ENCODE results near the gene RHOT2. TPM values are rescaled to one million over a fixed set of nuclear protein-coding genes. Genes with fewer than 3 reads are reported as not detected.

RHOT2 gene
- total RNA-seq, 1 donor from 2014 or later: 25.4 TPM

Other genes with a start within 250 kb of the RHOT2 start
- 21.1 and 36.3 TPM in 2 replicates for gene RAB11FIP3, start 242.5 kb upstream of the RHOT2 start, total RNA-seq
- gene CAPN15, start 140.4 kb upstream of the RHOT2 start, total RNA-seq: 15.5 and 20.2 TPM in 2 replicates
- gene PRR35, start 107.7 kb upstream of the RHOT2 start, total RNA-seq: not detected in 2 replicates
- 2.0 and 2.4 TPM in 2 replicates for gene NHLRC4, start 101.1 kb upstream of the RHOT2 start, total RNA-seq
- 14.2 and 20.2 TPM in 2 replicates for gene PIGQ, start 98.2 kb upstream of the RHOT2 start, total RNA-seq
- 6.8 and 10.9 TPM in 2 replicates for gene RAB40C, start 78.1 kb upstream of the RHOT2 start, total RNA-seq
- under 0.01 and 0.20 TPM in 2 replicates for gene WFIKKN1, start 37.1 kb upstream of the RHOT2 start, total RNA-seq
- 64.5 and 74.0 TPM in 2 replicates for gene METTL26, start 31.8 kb upstream of the RHOT2 start, total RNA-seq
- 10.5 and 11.9 TPM in 2 replicates for gene MCRIP2, start 26.3 kb upstream of the RHOT2 start, total RNA-seq
- gene WDR90, start 18.8 kb upstream of the RHOT2 start, total RNA-seq: 4.2 and 6.1 TPM in 2 replicates
- gene RHBDL1, start 7.5 kb downstream of the RHOT2 start, total RNA-seq: under 0.01 and 0.22 TPM in 2 replicates
- gene STUB1, start 12.3 kb downstream of the RHOT2 start, total RNA-seq: 90.7 and 113 TPM in 2 replicates
- gene JMJD8, start 16.2 kb downstream of the RHOT2 start, total RNA-seq: 20.2 and 22.4 TPM in 2 replicates
- 1.7 and 3.2 TPM in 2 replicates for gene WDR24, start 22.3 kb downstream of the RHOT2 start, total RNA-seq
- under 0.01 TPM in 2 replicates for gene FBXL16, start 37.7 kb downstream of the RHOT2 start, total RNA-seq
- gene METRN, start 47.0 kb downstream of the RHOT2 start, total RNA-seq: 13.1 and 28.8 TPM in 2 replicates
- gene ANTKMT, start 53.0 kb downstream of the RHOT2 start, total RNA-seq: 20.0 and 31.2 TPM in 2 replicates
- 0.40 and 0.44 TPM in 2 replicates for gene CCDC78, start 58.3 kb downstream of the RHOT2 start, total RNA-seq
- 4.4 and 5.4 TPM in 2 replicates for gene HAGHL, start 59.0 kb downstream of the RHOT2 start, total RNA-seq
- gene CIAO3, start 72.9 kb downstream of the RHOT2 start, total RNA-seq: 23.8 and 33.5 TPM in 2 replicates
- 0.20 TPM in 1 of 2 replicates, not detected in the other for gene MSLN, start 92.6 kb downstream of the RHOT2 start, total RNA-seq
- gene RPUSD1, start 120.2 kb downstream of the RHOT2 start, total RNA-seq: 16.3 and 19.0 TPM in 2 replicates
- 4.8 and 6.8 TPM in 2 replicates for gene CHTF18, start 120.5 kb downstream of the RHOT2 start, total RNA-seq
- not detected in 2 replicates for gene GNG13, start 132.6 kb downstream of the RHOT2 start, total RNA-seq